A549 (cell line): ENCODE data around the gene LCP1.

Source experiments
- CBX2 ChIP-seq: fragments of 200-600 bp; sonication (generic); IDR thresholded peaks from 2 replicates; pipeline ENCODE4 v1.6.1; 2016; ENCODE audit warnings: low read depth, mild to moderate bottlenecking, borderline replicate concordance
- CEBPB ChIP-seq, 2 experiments: fragments of >200 bp in 1 of 2; sonication (Bioruptor Twin) in 1 of 2; formaldehyde crosslinking in 1 of 2; IDR thresholded peaks; 2 replicates each; pipeline ENCODE4 v1.6.1; 2012 to 2016
- ZC3H11A ChIP-seq: fragments of 450-650 bp; IDR thresholded peaks from 2 replicates; pipeline ENCODE4 v1.6.1; 2014; ENCODE audit warnings: antibody characterized with exemption, mild to moderate bottlenecking
- TF ChIP-seq, protein P1 (sequence below): fragments of >200 bp; sonication (Bioruptor Twin); formaldehyde crosslinking; IDR thresholded peaks from 3 replicates; pipeline ENCODE4 v1.5.1; 2016

DNA sequence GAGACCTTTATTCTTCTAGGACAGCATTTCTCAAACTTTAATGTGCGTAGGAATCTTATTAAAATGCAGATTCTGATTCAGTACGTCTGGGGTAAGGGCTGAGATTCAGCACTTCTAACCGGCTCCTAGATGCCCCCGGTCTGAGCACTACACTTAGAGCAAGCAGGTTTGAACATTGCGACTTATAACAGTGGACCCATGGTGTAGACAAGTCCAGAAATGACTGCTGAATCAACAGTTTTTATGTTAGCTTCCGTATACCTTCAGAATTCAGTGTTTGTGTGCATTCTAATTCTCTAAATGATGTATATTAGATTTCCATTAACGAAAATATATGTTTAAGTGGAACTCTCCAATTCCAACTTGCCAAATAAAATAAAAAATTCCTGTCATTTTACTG, 59.7 kb downstream of the LCP1 start:
- TF ChIP-seq CBX2, result no peak
- TF ChIP-seq, protein P1, sequence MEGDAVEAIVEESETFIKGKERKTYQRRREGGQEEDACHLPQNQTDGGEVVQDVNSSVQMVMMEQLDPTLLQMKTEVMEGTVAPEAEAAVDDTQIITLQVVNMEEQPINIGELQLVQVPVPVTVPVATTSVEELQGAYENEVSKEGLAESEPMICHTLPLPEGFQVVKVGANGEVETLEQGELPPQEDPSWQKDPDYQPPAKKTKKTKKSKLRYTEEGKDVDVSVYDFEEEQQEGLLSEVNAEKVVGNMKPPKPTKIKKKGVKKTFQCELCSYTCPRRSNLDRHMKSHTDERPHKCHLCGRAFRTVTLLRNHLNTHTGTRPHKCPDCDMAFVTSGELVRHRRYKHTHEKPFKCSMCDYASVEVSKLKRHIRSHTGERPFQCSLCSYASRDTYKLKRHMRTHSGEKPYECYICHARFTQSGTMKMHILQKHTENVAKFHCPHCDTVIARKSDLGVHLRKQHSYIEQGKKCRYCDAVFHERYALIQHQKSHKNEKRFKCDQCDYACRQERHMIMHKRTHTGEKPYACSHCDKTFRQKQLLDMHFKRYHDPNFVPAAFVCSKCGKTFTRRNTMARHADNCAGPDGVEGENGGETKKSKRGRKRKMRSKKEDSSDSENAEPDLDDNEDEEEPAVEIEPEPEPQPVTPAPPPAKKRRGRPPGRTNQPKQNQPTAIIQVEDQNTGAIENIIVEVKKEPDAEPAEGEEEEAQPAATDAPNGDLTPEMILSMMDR, result no peak
- TF ChIP-seq ZC3H11A, result no peak
- no peak for TF ChIP-seq CEBPB (IDR thresholded peaks at IDR 0.05)
